HG03469 (cell line): Measurements from ENCODE around the gene SSTR4.

Experiments used
- ATAC-seq: cut with Tn5 transposase; IDR thresholded peaks from one replicate; pipeline ENCODE4 v1.9.1; 2021; ENCODE audit warnings: mild to moderate bottlenecking, moderate library complexity, moderate number of reproducible peaks; ENCODE audit not compliant: unreplicated experiment

SSTR4 gene

GRCh38 chr20:23063168-23063567, 28.1 kb downstream of the SSTR4 start:
- no peak for ATAC-seq

GRCh38 chr20:23063581-23063980, 28.5 kb downstream of the SSTR4 start:
- ATAC-seq, result no peak

- ATAC-seq, result no peak
Observed at GRCh38 chr20:23065266-23066201, 30.4 kb downstream of the SSTR4 start.

- no peak for ATAC-seq
Observed at GRCh38 chr20:23066772-23067171, 31.7 kb downstream of the SSTR4 start.

GRCh38 chr20:23068283-23068682, 33.2 kb downstream of the SSTR4 start:
- ATAC-seq, result no peak

GRCh38 chr20:23069108-23069507, 34.0 kb downstream of the SSTR4 start:
- ATAC-seq, result no peak

- ATAC-seq, result no peak
Observed at GRCh38 chr20:23071398-23071797, 36.3 kb downstream of the SSTR4 start.

GRCh38 chr20:23071996-23072395, 36.9 kb downstream of the SSTR4 start:
- ATAC-seq, result no peak

GRCh38 chr20:23072892-23073586, 37.9 kb downstream of the SSTR4 start:
- no peak for ATAC-seq

- no peak for ATAC-seq
Observed at GRCh38 chr20:23074052-23074451, 38.9 kb downstream of the SSTR4 start.

- ATAC-seq, result no peak
Observed at GRCh38 chr20:23077277-23077676, 42.2 kb downstream of the SSTR4 start.

- no peak for ATAC-seq
Observed at GRCh38 chr20:23078351-23079015, 43.4 kb downstream of the SSTR4 start.

GRCh38 chr20:23079016-23079351, 43.9 kb downstream of the SSTR4 start:
- no peak for ATAC-seq

GRCh38 chr20:23079926-23080325, 44.8 kb downstream of the SSTR4 start:
- no peak for ATAC-seq

GRCh38 chr20:23080521-23080920, 45.4 kb downstream of the SSTR4 start:
- ATAC-seq, result no peak

GRCh38 chr20:23081263-23081819, 46.2 kb downstream of the SSTR4 start:
- no peak for ATAC-seq

- no peak for ATAC-seq
Observed at GRCh38 chr20:23082846-23083552, 47.9 kb downstream of the SSTR4 start.

GRCh38 chr20:23083553-23084220, 48.6 kb downstream of the SSTR4 start:
- ATAC-seq, result no peak

- ATAC-seq, result no peak
Observed at GRCh38 chr20:23084282-23084844, 49.3 kb downstream of the SSTR4 start.

- ATAC-seq, result no peak
Observed at GRCh38 chr20:23084845-23085365, 49.8 kb downstream of the SSTR4 start.
